SU-DHL-6 (cell line): ENCODE data around the gene RBMS1.

Experiments
- H2AFZ ChIP-seq: fragments of 200-600 bp; sonication (generic); 2 replicates; pipeline ENCODE4 v1.6.1; 2014; ENCODE audit warnings: low read depth, mild to moderate bottlenecking, moderate library complexity, mixed read lengths, antibody characterized with exemption, low read length; ENCODE audit not compliant: severe bottlenecking
- H3F3A ChIP-seq: fragments of 200-600 bp; shearing (Covaris generic); 2 replicates; pipeline ENCODE4 v1.6.0; 2016; ENCODE audit warnings: antibody characterized with exemption, mild to moderate bottlenecking; ENCODE audit not compliant: insufficient read depth
- H3K27ac ChIP-seq: fragments of 200-600 bp; sonication (generic); 2 replicates; pipeline ENCODE4 v1.5.1; 2016; ENCODE audit warnings: low read depth, mild to moderate bottlenecking, low read length, moderate library complexity, mixed read lengths
- H3K27me3 ChIP-seq: fragments of 200-600 bp; sonication (generic), shearing (Covaris generic); 2 replicates; pipeline ENCODE4 v1.6.0; 2014; ENCODE audit warnings: mild to moderate bottlenecking, low read length
- H3K36me3 ChIP-seq: fragments of 200-600 bp; sonication (generic); 2 replicates; pipeline ENCODE4 v1.6.1; 2014; ENCODE audit warnings: mild to moderate bottlenecking, low read length, mixed read lengths
- H3K4me2 ChIP-seq: fragments of 300-600, 200-600 bp; shearing (Covaris generic), sonication (generic); 2 replicates; pipeline ENCODE4 v1.6.0; 2014; ENCODE audit warnings: low read length, low read depth, mild to moderate bottlenecking; ENCODE audit not compliant: poor library complexity, severe bottlenecking
- H3K4me3 ChIP-seq: fragments of 200-600 bp; sonication (generic); 2 replicates; pipeline ENCODE4 v1.5.1; 2014; ENCODE audit warnings: antibody characterized with exemption, low read length, mild to moderate bottlenecking, mixed read lengths; ENCODE audit not compliant: insufficient read depth, poor library complexity, severe bottlenecking
- H3K79me2 ChIP-seq: fragments of 200-600 bp; sonication (generic); 2 replicates; pipeline ENCODE4 v1.6.1; 2014; ENCODE audit warnings: mild to moderate bottlenecking, low read length, moderate library complexity; ENCODE audit not compliant: insufficient read depth
- H3K9ac ChIP-seq: fragments of 200-600 bp; sonication (generic); 2 replicates; pipeline ENCODE4 v1.7.0; 2014; ENCODE audit warnings: mild to moderate bottlenecking, low read length
- H3K9me2 ChIP-seq: fragments of 200-600 bp; sonication (generic); replicated peaks from 2 replicates; pipeline ENCODE4 v1.6.1; 2014; ENCODE audit warnings: low read length; ENCODE audit not compliant: insufficient read depth
- H3K9me3 ChIP-seq: fragments of 200-600 bp; sonication (generic); 2 replicates; pipeline ENCODE4 v1.6.1; 2014; ENCODE audit warnings: low read length, mixed read lengths; ENCODE audit not compliant: insufficient read depth
- H4K20me1 ChIP-seq: fragments of 200-600 bp; sonication (generic); 2 replicates; pipeline ENCODE4 v1.6.1; 2014; ENCODE audit warnings: low read depth, mild to moderate bottlenecking, antibody characterized with exemption, low read length, moderate library complexity, mixed read lengths
- EZH2phosphoT487 ChIP-seq: fragments of 200-600 bp; sonication (generic), shearing (Covaris generic); conservative IDR thresholded peaks from 2 replicates; pipeline ENCODE4 v1.6.1; 2018; ENCODE audit warnings: mild to moderate bottlenecking, antibody characterized with exemption, low read length, moderate library complexity, mixed read lengths
- TF ChIP-seq, protein P1 (sequence below): fragments of 200-600 bp; sonication (generic); IDR thresholded peaks from one replicate; pipeline ENCODE4 v1.5.1; 2017; ENCODE audit warnings: antibody characterized with exemption, mild to moderate bottlenecking, low read length, moderate library complexity; ENCODE audit not compliant: insufficient read depth, poor library complexity, severe bottlenecking

Gene RBMS1

GRCh38 chr2:160486341-160486740 is 7.3 kb downstream of the RBMS1 start:
- TF ChIP-seq, protein P1, sequence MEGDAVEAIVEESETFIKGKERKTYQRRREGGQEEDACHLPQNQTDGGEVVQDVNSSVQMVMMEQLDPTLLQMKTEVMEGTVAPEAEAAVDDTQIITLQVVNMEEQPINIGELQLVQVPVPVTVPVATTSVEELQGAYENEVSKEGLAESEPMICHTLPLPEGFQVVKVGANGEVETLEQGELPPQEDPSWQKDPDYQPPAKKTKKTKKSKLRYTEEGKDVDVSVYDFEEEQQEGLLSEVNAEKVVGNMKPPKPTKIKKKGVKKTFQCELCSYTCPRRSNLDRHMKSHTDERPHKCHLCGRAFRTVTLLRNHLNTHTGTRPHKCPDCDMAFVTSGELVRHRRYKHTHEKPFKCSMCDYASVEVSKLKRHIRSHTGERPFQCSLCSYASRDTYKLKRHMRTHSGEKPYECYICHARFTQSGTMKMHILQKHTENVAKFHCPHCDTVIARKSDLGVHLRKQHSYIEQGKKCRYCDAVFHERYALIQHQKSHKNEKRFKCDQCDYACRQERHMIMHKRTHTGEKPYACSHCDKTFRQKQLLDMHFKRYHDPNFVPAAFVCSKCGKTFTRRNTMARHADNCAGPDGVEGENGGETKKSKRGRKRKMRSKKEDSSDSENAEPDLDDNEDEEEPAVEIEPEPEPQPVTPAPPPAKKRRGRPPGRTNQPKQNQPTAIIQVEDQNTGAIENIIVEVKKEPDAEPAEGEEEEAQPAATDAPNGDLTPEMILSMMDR, result no peak
- TF ChIP-seq EZH2phosphoT487, result no peak

GRCh38 chr2:160484859-160485520 is 8.6 kb downstream of the RBMS1 start:
- Histone ChIP-seq H3K79me2 (no peaks in the 10 kb centered on the region), H3K9me3 (no peaks in the 10 kb centered on the region), H3K27ac (no peak overlapping the region), H2AFZ (no peak overlapping the region), H3K27me3 (no peaks in the 10 kb centered on the region), H3K9ac (no peak overlapping the region), H3K4me3 (no peak overlapping the region), H3K4me2 (no peak overlapping the region), H4K20me1 (no peaks in the 10 kb centered on the region), H3K9me2 (no peaks in the 10 kb centered on the region), H3K36me3 (no peaks in the 10 kb centered on the region), H3F3A (no peaks in the 10 kb centered on the region)
- TF ChIP-seq EZH2phosphoT487, result no peak
- TF ChIP-seq, protein P1, result no peak

More at GRCh38 chr2:160486341-160486740, 7.3 kb downstream of the RBMS1 start:
- Histone ChIP-seq H3F3A (no peaks in the 10 kb centered on the region), H3K4me3 (no peak overlapping the region), H3K9me3 (no peaks in the 10 kb centered on the region), H3K27me3 (no peaks in the 10 kb centered on the region), H3K9ac (no peak overlapping the region), H3K4me2 (no peak overlapping the region), H2AFZ (no peak overlapping the region), H3K36me3 (no peaks in the 10 kb centered on the region), H3K9me2 (no peaks in the 10 kb centered on the region), H3K27ac (no peak overlapping the region), H4K20me1 (no peaks in the 10 kb centered on the region), H3K79me2 (no peaks in the 10 kb centered on the region)

- H3K27me3 ChIP-seq, result no peaks in the 10 kb centered on the region
- H3K36me3 ChIP-seq, result no peaks in the 10 kb centered on the region
- H3K9me3 ChIP-seq, result no peaks in the 10 kb centered on the region
- no peak for TF ChIP-seq EZH2phosphoT487
- TF ChIP-seq, protein P1, result no peak
- no peak overlapping the region for H3K4me2 ChIP-seq
- H2AFZ ChIP-seq, result no peak overlapping the region
- H3K9me2 ChIP-seq, result no peaks in the 10 kb centered on the region
- H3K79me2 ChIP-seq, result no peaks in the 10 kb centered on the region
- H3F3A ChIP-seq, result no peaks in the 10 kb centered on the region
- no peak overlapping the region for H3K9ac ChIP-seq
- H3K4me3 ChIP-seq, result no peak overlapping the region
- no peaks in the 10 kb centered on the region for H4K20me1 ChIP-seq
- H3K27ac ChIP-seq, result no peak overlapping the region
These were observed 10.9 kb downstream of the RBMS1 start for GRCh38 chr2:160482673-160483072.
